Neuron (in vitro differentiated cells): ENCODE data around the gene CPNE6.

ENCODE experiments used
- H2AFZ ChIP-seq: one replicate; pipeline ENCODE4 v1.6.1; 2013; ENCODE audit warnings: low read depth, mild to moderate bottlenecking, inconsistent platforms, low read length, moderate library complexity
- H3K27me3 ChIP-seq: one replicate; pipeline ENCODE4 v1.6.1; 2013; ENCODE audit warnings: low read length; ENCODE audit not compliant: insufficient read depth
- H3K36me3 ChIP-seq: one replicate; pipeline ENCODE4 v1.6.1; 2013; ENCODE audit warnings: low read length; ENCODE audit not compliant: insufficient read depth
- H3K4me1 ChIP-seq: one replicate; pipeline ENCODE4 v1.6.1; 2013; ENCODE audit warnings: low read length; ENCODE audit not compliant: insufficient read depth
- H3K4me3 ChIP-seq: 2 replicates; pipeline ENCODE4 v1.5.1; 2013; ENCODE audit warnings: mild to moderate bottlenecking, low read length, moderate library complexity
- H3K9me3 ChIP-seq: one replicate; pipeline ENCODE4 v1.6.1; 2013; ENCODE audit warnings: low read length

Gene CPNE6

GRCh38 chr14:24058260-24058950 is 13.0 kb upstream of the CPNE6 start:
- Histone ChIP-seq H3K4me3 (no peak overlapping the region), H2AFZ (no peak overlapping the region), H3K36me3 (peaks cover 15% of the 10 kb centered on the region), H3K9me3 (no peaks in the 10 kb centered on the region), H3K4me1 (no peaks in the 10 kb centered on the region), H3K27me3 (no peaks in the 10 kb centered on the region)

GRCh38 chr14:24058951-24059475 is 12.3 kb upstream of the CPNE6 start:
- Histone ChIP-seq H3K36me3 (peaks cover 15% of the 10 kb centered on the region), H2AFZ (no peak overlapping the region), H3K27me3 (no peaks in the 10 kb centered on the region), H3K4me3 (no peak overlapping the region), H3K4me1 (no peaks in the 10 kb centered on the region), H3K9me3 (no peaks in the 10 kb centered on the region)

- no peak overlapping the region for H3K4me3 ChIP-seq
- H3K4me1 ChIP-seq = no peaks in the 10 kb centered on the region
- H2AFZ ChIP-seq = no peak overlapping the region
- no peaks in the 10 kb centered on the region for H3K9me3 ChIP-seq
- H3K36me3 ChIP-seq = peaks cover 11% of the 10 kb centered on the region
- H3K27me3 ChIP-seq = no peaks in the 10 kb centered on the region
Measured at GRCh38 chr14:24059841-24060388, 11.4 kb upstream of the CPNE6 start.

- no peaks in the 10 kb centered on the region for H3K27me3 ChIP-seq
- no peak overlapping the region for H2AFZ ChIP-seq
- peaks cover 11% of the 10 kb centered on the region for H3K36me3 ChIP-seq
- no peak overlapping the region for H3K4me3 ChIP-seq
- H3K4me1 ChIP-seq = no peaks in the 10 kb centered on the region
- H3K9me3 ChIP-seq = no peaks in the 10 kb centered on the region
Measured at GRCh38 chr14:24060443-24060842, 10.9 kb upstream of the CPNE6 start.

- no peak overlapping the region for H2AFZ ChIP-seq
- no peaks in the 10 kb centered on the region for H3K27me3 ChIP-seq
- no peak overlapping the region for H3K4me3 ChIP-seq
- no peaks in the 10 kb centered on the region for H3K4me1 ChIP-seq
- peaks cover 8% of the 10 kb centered on the region for H3K36me3 ChIP-seq
- H3K9me3 ChIP-seq = no peaks in the 10 kb centered on the region
Measured at GRCh38 chr14:24060984-24061913, 10.1 kb upstream of the CPNE6 start.

GRCh38 chr14:24062216-24062980 is 9.0 kb upstream of the CPNE6 start:
- peaks cover 6% of the 10 kb centered on the region for H3K36me3 ChIP-seq
- no peak overlapping the region for H2AFZ ChIP-seq
- H3K9me3 ChIP-seq = no peaks in the 10 kb centered on the region
- no peaks in the 10 kb centered on the region for H3K4me1 ChIP-seq
- H3K27me3 ChIP-seq = no peaks in the 10 kb centered on the region
- no peak overlapping the region for H3K4me3 ChIP-seq

- Histone ChIP-seq H3K27me3 (no peaks in the 10 kb centered on the region), H3K36me3 (peaks cover 6% of the 10 kb centered on the region), H3K4me1 (no peaks in the 10 kb centered on the region), H2AFZ (no peak overlapping the region), H3K9me3 (no peaks in the 10 kb centered on the region), H3K4me3 (no peak overlapping the region)
Measured at GRCh38 chr14:24063263-24063836, 8.0 kb upstream of the CPNE6 start.

GRCh38 chr14:24064091-24064795 is 7.1 kb upstream of the CPNE6 start:
- no peak overlapping the region for H2AFZ ChIP-seq
- no peaks in the 10 kb centered on the region for H3K9me3 ChIP-seq
- peaks cover 6% of the 10 kb centered on the region for H3K36me3 ChIP-seq
- no peak overlapping the region for H3K4me3 ChIP-seq
- no peaks in the 10 kb centered on the region for H3K4me1 ChIP-seq
- H3K27me3 ChIP-seq = no peaks in the 10 kb centered on the region

GRCh38 chr14:24064856-24065255 is 6.5 kb upstream of the CPNE6 start:
- H3K27me3 ChIP-seq = no peaks in the 10 kb centered on the region
- no peaks in the 10 kb centered on the region for H3K9me3 ChIP-seq
- no peaks in the 10 kb centered on the region for H3K4me1 ChIP-seq
- no peak overlapping the region for H2AFZ ChIP-seq
- H3K4me3 ChIP-seq = no peak overlapping the region
- peaks cover 5% of the 10 kb centered on the region for H3K36me3 ChIP-seq

- Histone ChIP-seq H3K4me3 (no peak overlapping the region), H2AFZ (no peak overlapping the region), H3K9me3 (no peaks in the 10 kb centered on the region), H3K36me3 (no peaks in the 10 kb centered on the region), H3K4me1 (no peaks in the 10 kb centered on the region), H3K27me3 (no peaks in the 10 kb centered on the region)
Measured at GRCh38 chr14:24065408-24065807, 6.0 kb upstream of the CPNE6 start.

GRCh38 chr14:24066496-24067132 is 4.7 kb upstream of the CPNE6 start:
- Histone ChIP-seq H2AFZ (no peak overlapping the region), H3K36me3 (no peaks in the 10 kb centered on the region), H3K4me3 (no peak overlapping the region)

More at GRCh38 chr14:24066496-24067132, 4.7 kb upstream of the CPNE6 start:
- Histone ChIP-seq H3K27me3 (no peaks in the 10 kb centered on the region), H3K4me1 (no peaks in the 10 kb centered on the region), H3K9me3 (no peaks in the 10 kb centered on the region)
